Hematopoietic multipotent progenitor cell treated with erythropoietin and hydrocortisone succinate and interleukin-3 and kit ligand, for 17 days (in vitro differentiated cells): ENCODE data around the gene SAYSD1.

Source experiments
- DNase-seq: peaks from one replicate; pipeline ENCODE4 v3.0.0-alpha.2; 2015; ENCODE audit warnings: low spot score

The SAYSD1 gene

GRCh38 chr6:39079197-39080125 is 35.5 kb downstream of the SAYSD1 start:
- DNase-seq: no peak

GRCh38 chr6:39078695-39079094 is 36.3 kb downstream of the SAYSD1 start:
- no peak for DNase-seq

GRCh38 chr6:39077882-39078594 is 36.9 kb downstream of the SAYSD1 start:
- no peak for DNase-seq

- no peak for DNase-seq
These were observed 38.1 kb downstream of the SAYSD1 start for GRCh38 chr6:39076623-39077535.

GRCh38 chr6:39075807-39076622 is 39.0 kb downstream of the SAYSD1 start:
- DNase-seq: no peak

- DNase-seq: no peak
These were observed 39.8 kb downstream of the SAYSD1 start for GRCh38 chr6:39075010-39075686.

- no peak for DNase-seq
These were observed 40.5 kb downstream of the SAYSD1 start for GRCh38 chr6:39074486-39074885.

GRCh38 chr6:39073471-39074355 is 41.3 kb downstream of the SAYSD1 start:
- no peak for DNase-seq

- no peak for DNase-seq
These were observed 42.2 kb downstream of the SAYSD1 start for GRCh38 chr6:39072830-39073229.

- no peak for DNase-seq
These were observed 46.6 kb downstream of the SAYSD1 start for GRCh38 chr6:39068391-39068790.

GRCh38 chr6:39065561-39065960 is 49.4 kb downstream of the SAYSD1 start:
- no peak for DNase-seq

GRCh38 chr6:39063526-39063925 is 51.5 kb downstream of the SAYSD1 start:
- DNase-seq: no peak

GRCh38 chr6:39062014-39062740 is 52.8 kb downstream of the SAYSD1 start:
- DNase-seq: no peak

GRCh38 chr6:39061588-39061987 is 53.4 kb downstream of the SAYSD1 start:
- no peak for DNase-seq

GRCh38 chr6:39061182-39061581 is 53.8 kb downstream of the SAYSD1 start:
- no peak for DNase-seq

GRCh38 chr6:39060467-39061160 is 54.4 kb downstream of the SAYSD1 start:
- no peak for DNase-seq

- no peak for DNase-seq
These were observed 55.3 kb downstream of the SAYSD1 start for GRCh38 chr6:39059496-39060310.
